NCI-H1436 treated with DMSO at 0.1 percent for 48 hours (cell line): Measurements from ENCODE around the gene SNRPA1.

ENCODE experiments used
- DNase-seq: peaks from one replicate; lab custom pipeline; 2025; lab: John Stamatoyannopoulos, UW

Gene SNRPA1

GRCh38 chr15:101242160-101242998 lies 52.7 kb downstream of the SNRPA1 start:
- no peak for DNase-seq

DNA sequence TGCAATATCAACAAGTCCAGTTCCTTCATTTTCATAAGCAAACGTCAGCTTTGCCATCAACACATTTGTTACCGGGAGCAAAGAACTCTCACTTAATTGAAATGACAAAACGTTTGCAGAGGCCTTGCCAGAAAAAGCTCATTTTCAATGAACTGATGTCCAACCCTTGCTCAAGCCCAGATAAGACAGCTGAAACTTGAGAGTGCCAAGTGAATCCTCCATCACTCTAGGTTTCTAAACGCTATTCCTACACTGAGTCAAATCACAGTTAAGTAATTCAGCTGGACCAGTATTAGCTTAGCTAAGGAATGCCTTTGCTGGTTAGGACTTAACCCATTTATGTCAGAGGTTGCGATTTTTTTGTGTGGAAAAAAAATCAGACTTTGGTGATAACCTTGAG lies 54.7 kb downstream of the SNRPA1 start:
- no peak for DNase-seq

GRCh38 chr15:101239724-101240136 lies 55.3 kb downstream of the SNRPA1 start:
- no peak for DNase-seq

DNA sequence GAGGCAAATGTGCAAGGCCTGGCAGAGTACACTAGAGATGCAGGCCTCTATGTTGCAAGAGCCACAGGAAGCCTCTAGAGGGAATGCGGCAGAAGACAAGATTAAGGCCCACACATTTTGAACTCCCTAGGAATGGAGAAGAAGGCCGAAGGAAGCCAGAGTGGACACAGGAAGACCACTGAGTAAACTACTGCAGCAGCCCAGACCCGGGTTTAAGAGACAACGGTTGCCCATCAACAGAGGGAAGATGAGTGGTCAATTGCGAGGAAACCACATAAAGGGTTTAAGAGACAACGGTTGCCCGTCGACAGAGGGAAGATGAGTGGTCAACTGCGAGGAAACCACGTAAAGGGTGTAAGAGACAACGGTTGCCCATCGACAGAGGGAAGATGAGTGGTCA lies 57.8 kb downstream of the SNRPA1 start:
- DNase-seq: no peak

DNA sequence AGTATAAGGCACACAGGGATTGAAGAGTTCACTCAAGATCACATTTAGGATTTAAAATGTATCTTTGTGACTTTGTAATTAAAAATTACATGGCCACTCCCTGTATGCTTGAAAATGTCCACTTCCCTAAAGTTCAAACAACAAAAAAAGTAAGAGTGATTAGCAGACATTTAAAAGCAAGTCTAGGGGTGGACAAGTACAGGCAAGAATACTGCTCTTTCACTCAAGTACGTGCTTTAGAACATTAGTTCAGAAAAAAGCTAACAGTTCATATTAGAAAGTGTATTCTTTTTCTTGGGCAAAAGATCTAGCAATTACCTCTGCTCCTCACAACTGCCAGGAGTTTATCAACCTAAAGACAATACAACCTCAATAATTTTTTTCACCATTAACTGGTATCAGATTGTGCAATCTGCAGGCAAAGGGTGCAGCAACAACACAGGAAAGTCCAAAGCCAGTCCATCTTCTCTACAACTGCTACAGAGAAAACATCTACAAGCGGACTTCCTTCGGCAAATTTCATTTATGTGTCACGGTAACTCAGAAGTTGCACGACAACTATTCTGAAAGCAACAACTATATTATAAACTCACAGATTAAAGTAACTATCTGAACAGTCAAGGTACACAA lies 61.3 kb downstream of the SNRPA1 start:
- no peak for DNase-seq

DNA sequence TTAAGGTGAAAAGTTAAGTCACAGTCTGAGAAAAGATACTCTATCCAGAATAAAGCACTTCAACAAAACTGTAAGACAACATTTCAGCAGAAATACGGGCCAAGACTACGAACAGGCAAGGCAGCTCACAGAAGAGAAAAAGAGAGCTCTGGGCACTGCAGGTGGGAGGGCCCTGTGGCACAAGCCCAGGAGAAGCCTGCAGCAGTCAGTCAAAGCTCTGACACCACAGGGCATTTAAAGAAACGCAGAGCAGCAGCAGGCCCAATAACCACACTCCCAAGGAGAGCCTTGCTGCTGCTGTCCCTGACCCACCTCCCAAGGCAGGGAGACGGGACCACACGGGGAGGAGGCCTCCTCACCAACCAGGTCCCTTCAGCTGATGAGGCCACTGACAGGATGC lies 62.4 kb downstream of the SNRPA1 start:
- DNase-seq: no peak
